Muscle layer of duodenum (tissue), 2 donors: ENCODE measurements around the gene CXCL12.

Experiments used
- H3K27ac ChIP-seq: one replicate; pipeline ENCODE4 v1.7.0; 2013; ENCODE audit warnings: mild to moderate bottlenecking, low read length
- H3K27me3 ChIP-seq: one replicate; pipeline ENCODE4 v1.7.0; 2013; ENCODE audit warnings: low read depth, mild to moderate bottlenecking, control low read depth, low read length
- H3K36me3 ChIP-seq, 2 donors: one replicate each; pipeline ENCODE4 v1.7.0; 2013; ENCODE audit warnings: low read length in 2 of 2, control low read depth in 1 of 2, mild to moderate bottlenecking in 1 of 2; ENCODE audit not compliant: insufficient read depth in 2 of 2, control insufficient read depth in 1 of 2
- H3K4me1 ChIP-seq, 2 donors: one replicate each; pipeline ENCODE4 v1.7.0; 2013; ENCODE audit warnings: low read length in 2 of 2, mild to moderate bottlenecking in 2 of 2, control low read depth in 1 of 2, moderate library complexity in 1 of 2; ENCODE audit not compliant: insufficient read depth in 2 of 2, control insufficient read depth in 1 of 2
- H3K4me3 ChIP-seq, 2 donors: one replicate each; pipeline ENCODE4 v1.7.0; 2013; ENCODE audit warnings: low read length in 2 of 2, low read depth in 1 of 2, mild to moderate bottlenecking in 1 of 2
- H3K9me3 ChIP-seq, 2 donors: one replicate each; pipeline ENCODE4 v1.7.0; 2013; ENCODE audit warnings: low read length in 2 of 2, control low read depth in 1 of 2, mild to moderate bottlenecking in 1 of 2; ENCODE audit not compliant: control insufficient read depth in 1 of 2
- donor health status: healthy.

Gene CXCL12

DNA sequence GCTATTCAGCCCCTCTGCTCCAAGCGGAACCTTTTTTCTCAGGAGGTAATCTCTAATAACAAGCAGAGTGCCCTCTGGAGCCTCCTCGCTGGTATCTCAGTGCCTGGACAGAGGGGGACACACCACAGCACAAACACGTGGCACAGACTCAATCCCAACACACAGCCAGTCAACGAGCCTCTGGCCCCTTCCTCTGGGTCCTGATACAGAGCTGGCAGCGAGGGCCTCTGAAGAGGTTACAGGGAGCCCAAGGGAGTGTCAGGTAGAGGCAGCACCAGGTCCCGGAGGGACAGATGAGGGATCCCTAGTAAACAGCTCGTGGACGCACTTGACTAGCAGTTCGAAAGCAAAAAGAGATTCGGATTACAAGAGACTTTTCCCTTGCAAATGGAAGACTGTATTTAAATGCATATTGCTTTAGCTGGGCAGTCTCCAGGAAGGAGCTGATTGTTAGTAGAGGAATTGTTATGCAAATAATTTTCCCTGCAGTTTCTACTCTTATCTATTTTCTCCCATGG is 14.1 kb downstream of the CXCL12 start:
- H3K4me1 ChIP-seq, result no peaks in the 10 kb centered on the region
- H3K4me3 ChIP-seq, result no peak overlapping the region

DNA sequence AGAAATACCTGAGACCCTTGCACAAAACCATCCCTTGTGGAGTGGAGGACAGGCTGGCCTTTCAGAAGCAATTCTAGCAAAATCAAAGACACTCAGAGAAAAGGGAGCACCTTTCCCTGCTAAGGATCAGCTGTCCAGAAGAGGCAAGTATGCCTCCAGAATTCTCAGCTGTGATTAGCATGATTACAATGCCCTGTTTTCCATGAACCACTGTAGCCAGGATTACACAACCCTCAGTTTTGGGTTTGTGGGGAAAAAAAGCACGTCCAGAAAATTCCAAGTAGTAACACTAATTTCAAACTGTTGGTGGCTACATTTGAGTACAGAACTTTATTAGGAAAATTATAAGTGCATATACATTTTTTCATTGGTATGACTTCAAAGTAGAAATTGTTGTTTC is 15.0 kb downstream of the CXCL12 start:
- H3K27ac ChIP-seq, result no peak overlapping the region
- peaks cover 0 to 16% of the 10 kb centered on the region in 2 donors for H3K36me3 ChIP-seq
- H3K4me3 ChIP-seq, result no peak overlapping the region
- H3K4me1 ChIP-seq, result no peaks in the 10 kb centered on the region
- H3K9me3 ChIP-seq, result no peaks in the 10 kb centered on the region
- H3K27me3 ChIP-seq, result no peaks in the 10 kb centered on the region

More for the DNA sequence above, 14.1 kb downstream of the CXCL12 start:
- H3K9me3 ChIP-seq, result no peaks in the 10 kb centered on the region
- no peaks in the 10 kb centered on the region for H3K27me3 ChIP-seq
- peaks cover 0 to 16% of the 10 kb centered on the region in 2 donors for H3K36me3 ChIP-seq
- no peak overlapping the region for H3K27ac ChIP-seq

DNA sequence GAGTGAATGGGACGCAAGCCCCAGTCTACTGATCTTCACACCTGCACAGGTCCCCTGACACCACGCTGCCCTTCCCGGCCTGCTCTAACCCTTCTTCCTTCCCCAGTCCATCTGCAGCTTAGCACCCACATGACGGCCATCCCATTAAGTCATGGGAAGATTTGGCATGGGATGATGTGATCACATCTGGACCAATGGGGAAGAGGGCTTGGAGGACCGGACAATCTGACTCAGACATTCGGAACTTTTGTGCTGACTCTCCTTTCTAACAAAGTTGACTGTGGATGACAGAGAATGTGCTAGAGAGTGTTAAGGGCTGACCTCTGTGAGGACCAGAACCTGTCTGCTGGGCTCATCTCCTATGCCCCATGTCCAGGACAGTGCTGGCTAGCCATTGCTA is 15.6 kb downstream of the CXCL12 start:
- Histone ChIP-seq H3K4me3 (no peak overlapping the region), H3K4me1 (no peaks in the 10 kb centered on the region), H3K36me3 (peaks cover 0 to 16% of the 10 kb centered on the region in 2 donors), H3K9me3 (no peaks in the 10 kb centered on the region), H3K27ac (no peak overlapping the region), H3K27me3 (no peaks in the 10 kb centered on the region)

DNA sequence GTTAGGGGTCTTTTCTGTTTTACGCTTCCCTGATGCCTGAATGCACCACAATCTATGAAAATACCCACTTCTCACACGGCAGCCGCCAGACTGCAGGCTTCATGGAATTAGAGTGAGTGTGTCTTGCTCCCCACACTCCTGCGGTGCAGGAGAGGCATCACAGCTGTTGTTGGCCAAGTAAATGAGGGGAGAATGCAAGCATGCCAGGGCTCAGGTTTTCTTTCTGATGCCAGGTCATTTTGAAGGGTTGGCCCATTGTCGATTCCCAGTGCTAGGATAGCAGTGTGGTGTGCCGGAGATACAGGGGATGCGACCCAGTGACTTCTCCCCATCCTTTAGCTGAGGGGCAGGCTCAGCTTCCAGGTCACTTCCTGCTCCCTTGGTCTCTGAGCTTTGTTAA is 16.3 kb downstream of the CXCL12 start:
- Histone ChIP-seq H3K4me3 (no peak overlapping the region), H3K27me3 (no peaks in the 10 kb centered on the region), H3K36me3 (peaks cover 0 to 11% of the 10 kb centered on the region in 2 donors), H3K9me3 (no peaks in the 10 kb centered on the region), H3K27ac (no peak overlapping the region), H3K4me1 (no peaks in the 10 kb centered on the region)

DNA sequence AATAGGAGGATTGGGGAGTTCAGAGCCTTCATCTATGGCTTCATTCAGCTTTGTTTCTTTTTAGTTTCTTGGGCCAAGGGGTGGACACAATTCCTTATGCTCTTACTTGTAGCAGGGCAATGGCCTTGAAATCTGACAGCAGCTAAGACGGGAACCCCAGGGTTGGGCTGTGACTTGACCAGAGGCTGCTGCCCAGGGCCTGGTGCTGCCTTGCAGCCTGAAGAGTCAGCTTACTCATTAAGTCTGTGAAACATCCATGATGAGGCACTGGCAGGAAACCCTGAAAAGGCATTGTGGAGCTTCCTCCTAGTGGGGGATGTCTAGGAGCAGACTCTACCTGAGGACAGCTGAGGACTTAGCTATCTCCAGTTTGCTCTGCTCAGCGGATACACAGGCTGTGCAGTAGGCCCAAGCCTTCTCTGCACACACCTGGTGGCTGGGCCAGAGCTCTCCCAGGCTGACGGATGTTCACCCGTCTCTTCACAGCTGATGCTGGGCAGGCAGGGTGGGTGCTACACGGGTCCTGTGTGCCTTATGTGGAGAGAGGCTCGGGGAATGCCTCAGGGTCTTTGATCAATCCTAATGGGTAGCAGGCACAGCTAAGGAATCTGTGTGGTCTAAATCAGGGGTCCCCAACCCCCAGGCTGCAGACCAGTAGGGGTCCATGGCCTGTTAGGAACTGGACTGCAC is 17.8 kb downstream of the CXCL12 start:
- no peaks in the 10 kb centered on the region for H3K4me1 ChIP-seq
- no peak overlapping the region for H3K4me3 ChIP-seq
- H3K9me3 ChIP-seq, result no peaks in the 10 kb centered on the region
- H3K27ac ChIP-seq, result no peak overlapping the region
- no peaks in the 10 kb centered on the region for H3K36me3 ChIP-seq
- no peaks in the 10 kb centered on the region for H3K27me3 ChIP-seq

DNA sequence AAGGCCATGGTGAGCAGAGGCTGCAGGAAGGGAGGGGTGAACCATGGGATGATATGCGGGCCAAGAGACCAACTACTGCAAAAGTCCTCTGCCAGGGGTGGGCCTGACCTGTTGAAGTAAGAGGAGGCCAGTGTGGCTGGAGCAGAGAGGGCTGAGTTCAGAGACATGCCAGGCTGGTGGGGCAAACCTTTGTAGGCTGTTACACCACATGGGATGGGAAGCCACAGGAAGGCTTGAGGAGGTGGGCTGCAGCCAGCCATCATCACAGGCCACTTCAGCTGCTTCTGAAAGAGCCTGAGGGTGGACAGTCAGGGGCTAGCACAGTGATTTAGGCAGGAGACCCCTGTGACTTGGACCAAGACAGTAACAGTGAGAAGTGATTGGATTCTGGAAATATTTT is 20.3 kb downstream of the CXCL12 start:
- Histone ChIP-seq H3K27me3 (no peaks in the 10 kb centered on the region), H3K27ac (no peak overlapping the region), H3K4me1 (no peaks in the 10 kb centered on the region), H3K9me3 (no peaks in the 10 kb centered on the region), H3K4me3 (no peak overlapping the region), H3K36me3 (no peaks in the 10 kb centered on the region)

DNA sequence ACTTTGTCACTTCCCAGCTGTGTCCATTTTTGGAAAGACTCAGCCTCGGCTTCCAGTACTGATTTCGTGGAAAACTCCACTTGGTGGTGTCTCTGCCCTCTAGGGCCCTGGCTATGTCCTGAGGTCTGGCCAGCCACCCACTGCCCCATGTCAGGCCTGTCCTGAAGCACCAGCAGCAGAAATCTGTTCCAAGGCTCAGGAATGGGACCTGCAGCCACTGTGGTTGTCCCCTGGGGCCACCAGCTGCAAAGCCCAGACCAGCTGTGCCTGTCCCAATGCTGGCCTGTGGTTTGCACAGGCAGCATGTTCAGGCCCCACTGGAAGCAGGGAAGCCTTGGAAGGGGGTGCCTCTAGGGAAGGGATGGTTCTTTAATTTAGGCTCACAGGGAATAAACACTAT is 21.2 kb downstream of the CXCL12 start:
- Histone ChIP-seq H3K27me3 (no peaks in the 10 kb centered on the region), H3K9me3 (no peaks in the 10 kb centered on the region), H3K4me1 (no peaks in the 10 kb centered on the region), H3K36me3 (no peaks in the 10 kb centered on the region), H3K4me3 (no peak overlapping the region), H3K27ac (no peak overlapping the region)

DNA sequence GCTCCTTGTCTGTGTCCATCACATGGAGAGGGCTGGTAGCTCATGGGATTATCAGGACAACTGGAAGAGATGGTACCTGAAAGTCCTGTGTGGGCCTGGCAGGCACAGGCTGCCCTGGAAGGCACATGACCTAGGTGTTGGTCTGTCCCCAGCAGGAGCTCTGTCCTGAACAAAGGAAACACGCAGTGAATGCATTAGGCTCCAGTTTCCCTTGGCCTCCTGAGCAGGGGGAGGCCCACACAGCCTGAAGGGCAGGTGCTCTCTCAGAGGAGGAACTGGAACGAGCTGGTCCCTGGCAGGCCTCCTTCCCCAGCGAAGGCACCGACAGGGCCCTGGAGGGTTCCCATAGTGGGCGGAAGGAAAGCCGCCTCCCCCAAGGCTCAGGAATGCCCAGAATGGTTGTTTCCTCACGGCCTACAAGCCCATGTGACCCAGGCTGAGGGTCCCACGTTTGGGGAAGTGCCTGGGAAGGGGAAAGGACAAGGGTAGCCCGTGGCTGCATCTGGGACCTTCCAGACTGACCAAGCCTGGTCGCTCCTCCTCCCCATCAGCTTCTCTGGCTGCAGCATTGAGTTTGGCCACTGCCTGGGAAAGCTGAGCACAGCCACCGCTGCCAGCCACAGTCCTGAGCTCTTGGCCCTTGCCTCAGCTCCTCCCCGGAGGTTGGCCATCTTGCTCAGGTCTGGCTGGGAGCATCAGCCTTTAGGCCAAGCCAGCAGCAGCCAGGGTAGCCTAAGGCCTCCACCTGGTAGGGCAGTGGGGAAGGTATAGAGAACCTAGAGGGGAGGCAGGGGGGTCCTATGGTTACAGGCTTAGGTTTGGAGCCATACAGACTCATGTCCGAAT is 21.8 kb downstream of the CXCL12 start:
- Histone ChIP-seq H3K36me3 (no peaks in the 10 kb centered on the region), H3K9me3 (no peaks in the 10 kb centered on the region), H3K27me3 (no peaks in the 10 kb centered on the region), H3K4me3 (no peak overlapping the region), H3K4me1 (peaks cover 0 to 5% of the 10 kb centered on the region in 2 donors), H3K27ac (no peak overlapping the region)

DNA sequence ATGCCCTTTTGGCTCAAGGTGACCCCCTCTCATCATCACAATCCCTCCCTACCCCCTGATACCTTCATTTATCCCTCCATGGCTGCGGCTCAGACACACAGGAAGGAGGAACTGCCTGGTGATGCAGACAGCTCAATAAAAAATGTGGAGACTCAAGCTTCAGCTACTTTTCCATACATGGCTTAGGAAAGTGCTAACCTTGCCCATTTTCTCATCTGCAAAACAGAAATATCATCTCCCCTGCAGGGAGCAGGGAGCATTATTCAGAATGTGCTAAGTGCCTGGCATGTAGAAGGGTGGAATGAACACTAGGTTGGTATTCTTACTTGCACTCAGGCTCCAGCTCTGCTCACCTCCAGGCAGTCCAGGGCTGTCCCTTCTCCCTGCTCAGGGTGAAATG is 23.8 kb downstream of the CXCL12 start:
- H3K4me3 ChIP-seq, result no peak overlapping the region
- H3K36me3 ChIP-seq, result no peaks in the 10 kb centered on the region
- H3K27ac ChIP-seq, result no peak overlapping the region
- no peaks in the 10 kb centered on the region for H3K9me3 ChIP-seq
- peaks cover 0 to 8% of the 10 kb centered on the region in 2 donors for H3K4me1 ChIP-seq
- H3K27me3 ChIP-seq, result no peaks in the 10 kb centered on the region

DNA sequence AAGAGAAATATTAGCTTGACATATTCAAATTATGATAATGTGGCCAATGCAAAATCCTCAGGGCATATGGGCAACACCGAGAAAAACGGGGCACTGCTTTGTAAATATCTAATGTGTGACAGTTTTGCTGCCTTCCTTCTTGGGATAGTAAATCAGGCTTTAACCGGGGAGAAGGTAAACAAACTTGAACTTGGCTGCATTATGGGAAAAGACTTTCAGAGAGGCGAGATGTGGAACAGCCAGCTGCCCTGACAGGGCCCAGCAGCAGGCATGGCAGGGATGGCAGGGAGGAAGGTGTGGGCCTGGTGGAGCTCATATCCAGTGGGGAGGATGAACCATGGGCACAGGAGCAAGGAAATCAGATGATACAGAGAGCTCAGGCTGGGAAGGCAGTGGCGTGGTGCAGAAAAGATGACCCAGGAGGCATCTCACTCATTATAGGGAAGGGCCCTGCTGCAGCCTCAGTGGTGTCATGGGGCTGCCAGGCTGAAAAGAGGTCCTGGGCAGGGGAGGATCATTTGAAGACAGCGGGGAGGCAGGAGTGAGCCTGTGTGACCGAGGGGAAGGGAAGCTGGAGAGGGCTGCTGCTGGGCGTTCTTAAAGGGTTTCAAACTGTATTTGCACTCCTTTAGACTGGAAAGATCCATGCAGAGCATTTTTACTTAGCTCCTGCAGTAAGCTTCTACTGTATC is 26.7 kb downstream of the CXCL12 start:
- no peaks in the 10 kb centered on the region for H3K27me3 ChIP-seq
- H3K36me3 ChIP-seq, result no peaks in the 10 kb centered on the region
- no peak overlapping the region for H3K27ac ChIP-seq
- no peak overlapping the region for H3K4me3 ChIP-seq
- no peaks in the 10 kb centered on the region for H3K9me3 ChIP-seq
- H3K4me1 ChIP-seq, result peaks cover 0 to 8% of the 10 kb centered on the region in 2 donors

DNA sequence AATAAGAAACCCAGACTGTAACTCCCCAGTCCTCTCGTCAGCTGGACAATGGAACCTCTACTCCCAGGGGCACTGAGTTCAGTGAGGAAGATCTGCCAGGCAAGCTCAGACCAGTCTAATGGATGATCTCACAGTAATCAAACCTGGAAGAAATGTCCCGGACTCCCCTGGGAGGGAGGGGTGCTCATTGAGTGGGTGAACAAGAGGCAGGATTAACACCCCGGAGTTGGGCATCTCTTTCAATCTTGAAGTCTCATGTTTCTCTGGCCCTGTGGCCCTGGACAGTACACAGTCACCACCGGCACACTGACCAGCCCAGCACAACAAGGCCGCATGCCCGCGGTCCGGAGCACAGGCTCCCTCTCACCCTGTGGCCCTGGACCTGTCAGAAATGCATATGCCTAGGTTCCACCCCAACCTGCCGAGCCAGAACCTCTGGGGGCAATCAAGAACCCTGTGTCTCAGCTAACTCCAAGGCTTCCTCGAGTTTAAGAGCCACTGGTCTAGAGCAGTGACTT is 27.8 kb downstream of the CXCL12 start:
- Histone ChIP-seq H3K9me3 (no peaks in the 10 kb centered on the region), H3K36me3 (no peaks in the 10 kb centered on the region), H3K4me1 (peaks cover 0 to 13% of the 10 kb centered on the region in 2 donors), H3K27ac (no peak overlapping the region), H3K27me3 (no peaks in the 10 kb centered on the region), H3K4me3 (no peak overlapping the region)
